Measurements from ENCODE around the gene HTR3E. TPM values are rescaled to one million over a fixed set of nuclear protein-coding genes. Genes with fewer than 3 reads are reported as not detected.
A peak's percentile ranks its signal among the peaks of the same experiment; 100 is the strongest.

HTR3E gene
- total RNA-seq, 8 experiments from 2014 or later = 0.05 to 0.49 (median 0.25) TPM; not detected in 1

- Histone ChIP-seq H3K4me1 (replicated peaks in 1 of 2) (no peaks in the 10 kb centered on the region), H3K27ac (no peak overlapping the region), H3K4me3 (no peak overlapping the region)
- ATAC-seq (replicated peaks in 6 of 8) = no peak
- WGBS, 10 experiments = 35 to 100% (median 71%) methylated on average over 1 to 3 of the region's 3 CpGs; no CpG with 5 or more reads in 2 of the 10 experiments
- in situ Hi-C loops (cut with MboI; ENCODE audit: low pct_unique_long_range_greater_than_20kb in 2 of 9, low sequenced_read_pairs in 9 of 9, unreplicated experiment in 9 of 9) = loop anchor here in 1 of 9 experiments (10.0 kb wide), 1 partner anchor 231 kb away; no protein-coding TSS in a partner anchor
Observed at GRCh38 chr3:184126006-184126405, 29.1 kb downstream of the HTR3E start.

- Histone ChIP-seq H3K4me1 (replicated peaks in 1 of 2) (peaks cover 0 to 3% of the 10 kb centered on the region in 2 donors), H3K27ac (no peak overlapping the region), H3K4me3 (no peak overlapping the region)
- in situ Hi-C loops (cut with MboI; ENCODE audit: low pct_unique_long_range_greater_than_20kb in 2 of 9, low sequenced_read_pairs in 9 of 9, unreplicated experiment in 9 of 9) = loop anchor here in 1 of 9 experiments (10.0 kb wide), 1 partner anchor 234 kb away; no protein-coding TSS in a partner anchor
- WGBS, 10 experiments = 0 to 45% (median 24%) methylated on average over 2 of the region's 2 CpGs; no CpG with 5 or more reads in 4 of the 10 experiments
- ATAC-seq (replicated peaks in 6 of 8) = peak in 7 of 8 experiments; percentile 53 to 85 (median 60)
Observed at GRCh38 chr3:184129012-184129411, 32.1 kb downstream of the HTR3E start.

- ATAC-seq (replicated peaks in 6 of 8) = no peak
- Histone ChIP-seq H3K27ac (no peak overlapping the region), H3K4me3 (no peak overlapping the region), H3K4me1 (replicated peaks in 1 of 2) (peaks cover 8 to 9% of the 10 kb centered on the region in 2 donors)
- WGBS, 10 experiments = 53 to 100% (median 95%) methylated on average over 3 to 4 of the region's 4 CpGs
- in situ Hi-C loops (cut with MboI; ENCODE audit: low pct_unique_long_range_greater_than_20kb in 2 of 9, low sequenced_read_pairs in 9 of 9, unreplicated experiment in 9 of 9) = no loop called here
Observed at GRCh38 chr3:184132945-184133344, 36.1 kb downstream of the HTR3E start.

- peaks cover 8 to 9% of the 10 kb centered on the region in 2 donors for H3K4me1 ChIP-seq (replicated peaks in 1 of 2)
- peak overlapping the region; percentile 84 for H3K27ac ChIP-seq
- WGBS, 10 experiments = 0 to 57% (median 0%) methylated on average over 1 to 13 of the region's 37 CpGs; no CpG with 5 or more reads in 1 of the 10 experiments
- peak overlapping the region; percentile 71 to 97 (median 92) for H3K4me3 ChIP-seq
- in situ Hi-C loops (cut with MboI; ENCODE audit: low pct_unique_long_range_greater_than_20kb in 2 of 9, low sequenced_read_pairs in 9 of 9, unreplicated experiment in 9 of 9) = no loop called here
- ATAC-seq (replicated peaks in 6 of 8) = peak; percentile 67 to 78 (median 72)
Observed at GRCh38 chr3:184133840-184134745, 37.2 kb downstream of the HTR3E start.

GRCh38 chr3:184134746-184135148 is 37.9 kb downstream of the HTR3E start:
- peak overlapping the region; percentile 84 for H3K27ac ChIP-seq
- in situ Hi-C loops (cut with MboI; ENCODE audit: low pct_unique_long_range_greater_than_20kb in 2 of 9, low sequenced_read_pairs in 9 of 9, unreplicated experiment in 9 of 9) = no loop called here
- H3K4me1 ChIP-seq (replicated peaks in 1 of 2) = peaks cover 8 to 9% of the 10 kb centered on the region in 2 donors
- peak; percentile 9 to 51 (median 34) for ATAC-seq (replicated peaks in 6 of 8)
- peak overlapping the region; percentile 71 to 97 (median 92) for H3K4me3 ChIP-seq
- WGBS, 10 experiments = 0 to 1% (median 0%) methylated on average over 3 to 16 of the region's 21 CpGs; no CpG with 5 or more reads in 3 of the 10 experiments

GRCh38 chr3:184135149-184135910 is 38.5 kb downstream of the HTR3E start, which contains the start of gene EIF2B5:
TSS of gene EIF2B5 (plus strand) at chr3:184135358. CDS start at chr3:184135386, 28 bp downstream.
- in situ Hi-C loops (cut with MboI; ENCODE audit: low pct_unique_long_range_greater_than_20kb in 2 of 9, low sequenced_read_pairs in 9 of 9, unreplicated experiment in 9 of 9) = no loop called here
- 0 to 8% (median 1%) methylated on average over 2 to 18 of the region's 56 CpGs; no CpG with 5 or more reads in 2 of the 10 experiments for WGBS, 10 experiments

GRCh38 chr3:184135911-184136260 is 39.0 kb downstream of the HTR3E start:
- Histone ChIP-seq H3K27ac (peak overlapping the region; percentile 84), H3K4me3 (peak overlapping the region; percentile 71 to 97 (median 92)), H3K4me1 (replicated peaks in 1 of 2) (peaks cover 8 to 9% of the 10 kb centered on the region in 2 donors)
- no peak for ATAC-seq (replicated peaks in 6 of 8)
- in situ Hi-C loops (cut with MboI; ENCODE audit: low pct_unique_long_range_greater_than_20kb in 2 of 9, low sequenced_read_pairs in 9 of 9, unreplicated experiment in 9 of 9) = no loop called here
- WGBS, 10 experiments = 0 to 10% (median 2%) methylated on average over 2 to 8 of the region's 9 CpGs; no CpG with 5 or more reads in 1 of the 10 experiments

More at GRCh38 chr3:184135149-184135910, 38.5 kb downstream of the HTR3E start, which contains the start of gene EIF2B5:
- Histone ChIP-seq H3K4me3 (peak within 1 kb of the TSS; percentile 71 to 97 (median 92)), H3K4me1 (replicated peaks in 1 of 2) (peaks cover 8 to 9% of the 10 kb centered on the region in 2 donors), H3K27ac (peak within 1 kb of the TSS; percentile 84)
- peak; percentile 74 to 89 (median 84) for ATAC-seq (replicated peaks in 6 of 8)

GRCh38 chr3:184140436-184140835 is 43.6 kb downstream of the HTR3E start:
- 70 to 100% (median 99%) methylated on average over 1 to 9 of the region's 10 CpGs; no CpG with 5 or more reads in 2 of the 10 experiments for WGBS, 10 experiments
- Histone ChIP-seq H3K4me3 (no peak overlapping the region), H3K4me1 (replicated peaks in 1 of 2) (peaks cover 5 to 9% of the 10 kb centered on the region in 2 donors), H3K27ac (no peak overlapping the region)
- no peak for ATAC-seq (replicated peaks in 6 of 8)
- in situ Hi-C loops (cut with MboI; ENCODE audit: low pct_unique_long_range_greater_than_20kb in 2 of 9, low sequenced_read_pairs in 9 of 9, unreplicated experiment in 9 of 9) = no loop called here

GRCh38 chr3:184142199-184142598 is 45.3 kb downstream of the HTR3E start:
- Histone ChIP-seq H3K4me3 (no peak overlapping the region), H3K27ac (no peak overlapping the region), H3K4me1 (replicated peaks in 1 of 2) (no peaks in the 10 kb centered on the region)
- ATAC-seq (replicated peaks in 6 of 8) = no peak
- in situ Hi-C loops (cut with MboI; ENCODE audit: low pct_unique_long_range_greater_than_20kb in 2 of 9, low sequenced_read_pairs in 9 of 9, unreplicated experiment in 9 of 9) = no loop called here
- WGBS, 10 experiments = 80 to 100% (median 95%) methylated on average over 1 to 7 of the region's 7 CpGs; no CpG with 5 or more reads in 3 of the 10 experiments

- Histone ChIP-seq H3K4me3 (no peak overlapping the region), H3K27ac (no peak overlapping the region), H3K4me1 (replicated peaks in 1 of 2) (no peaks in the 10 kb centered on the region)
- in situ Hi-C loops (cut with MboI; ENCODE audit: low pct_unique_long_range_greater_than_20kb in 2 of 9, low sequenced_read_pairs in 9 of 9, unreplicated experiment in 9 of 9) = no loop called here
- WGBS, 10 experiments = 90 to 100% (median 97%) methylated on average over 1 to 3 of the region's 3 CpGs; no CpG with 5 or more reads in 6 of the 10 experiments
- no peak for ATAC-seq (replicated peaks in 6 of 8)
Observed at GRCh38 chr3:184143327-184143726, 46.5 kb downstream of the HTR3E start.

GRCh38 chr3:184144505-184144904 is 47.6 kb downstream of the HTR3E start:
- no peaks in the 10 kb centered on the region for H3K4me1 ChIP-seq (replicated peaks in 1 of 2)
- in situ Hi-C loops (cut with MboI; ENCODE audit: low pct_unique_long_range_greater_than_20kb in 2 of 9, low sequenced_read_pairs in 9 of 9, unreplicated experiment in 9 of 9) = no loop called here

GRCh38 chr3:184145111-184145524 is 48.3 kb downstream of the HTR3E start:
- Histone ChIP-seq H3K27ac (no peak overlapping the region), H3K4me1 (replicated peaks in 1 of 2) (no peaks in the 10 kb centered on the region), H3K4me3 (no peak overlapping the region)
- peak; percentile 63 to 97 (median 80) for ATAC-seq (replicated peaks in 6 of 8)
- 50 to 100% (median 80%) methylated on average over 1 to 4 of the region's 4 CpGs; no CpG with 5 or more reads in 5 of the 10 experiments for WGBS, 10 experiments
- in situ Hi-C loops (cut with MboI; ENCODE audit: low pct_unique_long_range_greater_than_20kb in 2 of 9, low sequenced_read_pairs in 9 of 9, unreplicated experiment in 9 of 9) = no loop called here

More at GRCh38 chr3:184144505-184144904, 47.6 kb downstream of the HTR3E start:
- H3K4me3 ChIP-seq = no peak overlapping the region
- WGBS, 10 experiments = 94 to 100% (median 99%) methylated on average over 2 to 5 of the region's 5 CpGs; no CpG with 5 or more reads in 6 of the 10 experiments
- no peak overlapping the region for H3K27ac ChIP-seq
- ATAC-seq (replicated peaks in 6 of 8) = no peak
